ENCODE data around the gene SCN1B.

SCN1B gene

DNA sequence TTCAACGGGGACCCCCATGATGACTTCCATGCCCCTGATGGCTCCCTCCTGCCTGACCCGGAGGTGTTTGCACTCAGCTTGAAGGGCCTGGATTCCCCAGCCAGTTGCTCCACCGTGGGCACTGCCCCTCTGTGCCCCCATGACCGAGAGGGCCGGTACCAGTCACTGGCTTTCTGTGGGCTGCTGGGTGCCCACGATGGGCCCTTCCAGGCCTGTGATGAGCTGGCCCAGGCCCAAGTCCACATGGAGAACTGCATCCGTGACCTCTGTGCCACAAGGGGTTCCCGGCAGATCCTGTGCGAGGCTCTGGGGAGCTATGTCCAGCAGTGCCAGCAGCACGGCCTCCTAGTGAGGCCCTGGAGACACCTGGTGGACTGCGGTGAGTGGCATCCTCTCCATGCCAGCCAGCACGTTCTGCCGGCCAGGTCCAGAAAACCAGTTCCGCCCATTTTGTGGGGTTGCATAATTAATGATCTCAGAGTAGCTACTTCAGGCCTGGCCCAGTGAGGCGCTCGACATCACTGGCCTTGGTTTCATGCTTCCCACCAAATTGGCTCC, 50.4 kb downstream of the SCN1B start:
- no peak overlapping the region for H3K4me3 ChIP-seq (ENCODE audit: low read depth, low read length)
- no peak for DNase-seq (ENCODE audit: low read depth, low spot score)
- TF ChIP-seq, protein P1, sequence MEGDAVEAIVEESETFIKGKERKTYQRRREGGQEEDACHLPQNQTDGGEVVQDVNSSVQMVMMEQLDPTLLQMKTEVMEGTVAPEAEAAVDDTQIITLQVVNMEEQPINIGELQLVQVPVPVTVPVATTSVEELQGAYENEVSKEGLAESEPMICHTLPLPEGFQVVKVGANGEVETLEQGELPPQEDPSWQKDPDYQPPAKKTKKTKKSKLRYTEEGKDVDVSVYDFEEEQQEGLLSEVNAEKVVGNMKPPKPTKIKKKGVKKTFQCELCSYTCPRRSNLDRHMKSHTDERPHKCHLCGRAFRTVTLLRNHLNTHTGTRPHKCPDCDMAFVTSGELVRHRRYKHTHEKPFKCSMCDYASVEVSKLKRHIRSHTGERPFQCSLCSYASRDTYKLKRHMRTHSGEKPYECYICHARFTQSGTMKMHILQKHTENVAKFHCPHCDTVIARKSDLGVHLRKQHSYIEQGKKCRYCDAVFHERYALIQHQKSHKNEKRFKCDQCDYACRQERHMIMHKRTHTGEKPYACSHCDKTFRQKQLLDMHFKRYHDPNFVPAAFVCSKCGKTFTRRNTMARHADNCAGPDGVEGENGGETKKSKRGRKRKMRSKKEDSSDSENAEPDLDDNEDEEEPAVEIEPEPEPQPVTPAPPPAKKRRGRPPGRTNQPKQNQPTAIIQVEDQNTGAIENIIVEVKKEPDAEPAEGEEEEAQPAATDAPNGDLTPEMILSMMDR (IDR thresholded peaks at IDR 0.05; ENCODE audit: low read depth, low read length) = no peak
- in situ Hi-C loops (cut with HindIII; ENCODE audit: low sequenced_read_pairs) = no loop called here

DNA sequence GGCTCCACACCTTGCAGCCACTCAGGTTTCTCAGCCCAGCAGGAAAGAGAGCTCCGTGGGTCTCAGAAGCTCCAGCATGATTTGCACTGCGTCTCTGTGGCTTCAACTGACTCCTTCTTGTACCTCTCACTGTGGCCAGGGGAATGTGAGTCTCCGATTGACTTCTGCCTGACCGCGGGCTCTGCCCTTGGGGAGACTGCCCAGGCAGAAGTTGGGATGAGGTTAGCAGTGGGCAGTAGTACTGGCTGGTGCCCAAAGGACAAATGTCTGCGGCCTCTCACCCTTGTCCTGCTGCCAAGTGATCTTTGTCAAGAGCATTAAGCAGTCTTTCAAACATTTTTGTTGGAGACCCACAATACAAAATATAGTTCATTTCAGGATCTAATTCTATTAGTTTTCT, 50.9 kb downstream of the SCN1B start:
- TF ChIP-seq, protein P1 (IDR thresholded peaks at IDR 0.05; ENCODE audit: low read depth, low read length) = no peak
- DNase-seq (ENCODE audit: low read depth, low spot score) = no peak
- in situ Hi-C loops (cut with HindIII; ENCODE audit: low sequenced_read_pairs) = no loop called here
- H3K4me3 ChIP-seq (ENCODE audit: low read depth, low read length) = no peak overlapping the region

DNA sequence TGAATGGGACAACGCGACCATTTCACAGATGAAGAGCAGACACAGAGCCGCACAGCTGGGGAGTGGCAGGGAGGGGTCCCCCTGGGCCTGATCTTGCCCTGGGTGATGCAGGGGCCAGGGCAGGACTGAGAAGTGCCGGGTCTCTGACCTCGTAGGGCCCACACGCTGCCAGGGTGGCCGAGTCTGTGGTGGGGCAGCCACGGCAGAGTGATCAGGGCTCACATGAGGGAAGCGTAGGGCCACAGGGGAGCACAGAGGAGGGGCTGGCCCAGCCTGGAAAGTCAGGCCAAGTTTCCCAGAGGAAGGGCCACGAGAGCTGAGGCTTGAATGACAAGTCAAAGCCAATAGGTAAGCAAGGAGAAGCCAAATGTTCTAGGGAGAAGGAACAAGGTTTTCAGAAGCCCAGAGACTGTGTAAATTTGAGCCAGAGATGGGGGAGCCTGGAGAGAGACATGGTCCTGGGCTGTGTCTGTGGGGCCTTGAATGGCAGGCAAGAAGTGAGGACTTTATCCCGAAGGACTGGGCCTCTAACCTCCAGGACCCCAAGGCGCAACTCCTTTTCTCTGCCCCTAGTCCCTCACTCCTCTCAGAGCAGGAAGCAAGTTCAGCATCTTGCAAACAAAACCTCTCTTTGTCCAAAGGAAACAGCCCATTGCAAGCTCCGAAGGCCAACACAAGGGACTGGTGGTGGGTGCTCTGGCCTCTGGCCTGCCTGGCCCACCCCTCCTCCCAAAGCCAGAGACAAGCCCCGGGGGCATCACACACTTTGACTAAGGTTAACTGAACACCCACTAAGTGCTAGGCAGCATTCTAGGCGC, 53.6 kb downstream of the SCN1B start:
- no peak for DNase-seq (ENCODE audit: low read depth, low spot score)
- in situ Hi-C loops (cut with HindIII; ENCODE audit: low sequenced_read_pairs) = no loop called here
- TF ChIP-seq, protein P1 (IDR thresholded peaks at IDR 0.05; ENCODE audit: low read depth, low read length) = no peak
- H3K4me3 ChIP-seq (ENCODE audit: low read depth, low read length) = no peak overlapping the region

DNA sequence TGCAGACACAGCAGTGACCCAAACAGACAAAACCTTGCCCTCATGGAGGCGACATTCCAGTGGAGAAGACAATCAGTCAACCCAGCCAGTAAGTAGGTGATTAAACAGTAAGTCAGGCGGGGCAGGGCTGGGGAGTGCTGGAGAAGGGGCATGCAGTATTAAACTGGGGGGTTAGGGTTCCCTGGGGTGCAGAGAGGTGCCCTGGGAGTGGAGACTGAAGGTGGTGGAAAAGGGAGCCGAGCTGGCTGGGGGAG, 54.2 kb downstream of the SCN1B start:
- H3K4me3 ChIP-seq (ENCODE audit: low read depth, low read length) = no peak overlapping the region
- no peak for DNase-seq (ENCODE audit: low read depth, low spot score)
- TF ChIP-seq, protein P1 (IDR thresholded peaks at IDR 0.05; ENCODE audit: low read depth, low read length) = no peak
- in situ Hi-C loops (cut with HindIII; ENCODE audit: low sequenced_read_pairs) = no loop called here

DNA sequence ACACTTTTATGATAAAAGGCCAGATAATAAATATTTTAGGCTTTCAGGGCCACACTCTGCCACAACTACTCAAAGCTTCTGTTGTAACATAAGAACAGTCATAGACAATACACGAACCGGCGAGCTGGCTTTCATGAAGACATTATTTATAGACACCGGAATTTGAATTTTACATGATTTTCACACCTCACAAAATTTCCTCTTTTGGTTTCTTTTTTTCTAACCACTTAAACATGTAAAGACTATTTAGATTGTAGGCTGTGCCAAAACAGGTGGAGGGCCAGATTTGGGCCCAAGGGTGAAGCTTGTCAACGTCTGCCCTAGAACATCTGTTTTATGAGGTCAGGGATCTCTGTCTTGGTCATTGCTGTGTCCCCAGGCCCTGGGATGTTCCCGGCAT, 55.7 kb downstream of the SCN1B start:
- in situ Hi-C loops (cut with HindIII; ENCODE audit: low sequenced_read_pairs) = no loop called here
- TF ChIP-seq, protein P1 (IDR thresholded peaks at IDR 0.05; ENCODE audit: low read depth, low read length) = no peak
- H3K4me3 ChIP-seq (ENCODE audit: low read depth, low read length) = no peak overlapping the region
- DNase-seq (ENCODE audit: low read depth, low spot score) = no peak

DNA sequence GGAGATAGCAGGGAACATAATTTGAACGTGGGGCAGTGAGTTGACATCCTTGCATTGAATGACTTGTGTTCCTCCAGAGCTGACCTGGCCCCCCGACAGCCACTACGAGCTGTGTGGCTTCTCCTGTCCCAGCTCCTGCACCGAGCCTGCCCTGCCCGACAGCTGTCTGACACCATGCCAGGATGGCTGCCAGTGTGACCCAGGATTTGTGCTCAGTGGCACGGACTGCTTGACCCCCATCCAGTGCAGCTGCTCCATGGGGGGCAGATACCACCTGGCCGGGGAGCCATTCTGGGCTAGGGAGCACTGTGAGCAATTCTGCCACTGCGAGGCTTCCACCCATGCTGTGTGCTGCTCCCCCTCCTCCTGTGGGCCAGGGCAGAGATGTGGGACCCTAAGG, 56.2 kb downstream of the SCN1B start:
- no peak overlapping the region for H3K4me3 ChIP-seq (ENCODE audit: low read depth, low read length)
- no peak for DNase-seq (ENCODE audit: low read depth, low spot score)
- in situ Hi-C loops (cut with HindIII; ENCODE audit: low sequenced_read_pairs) = no loop called here
- TF ChIP-seq, protein P1 (IDR thresholded peaks at IDR 0.05; ENCODE audit: low read depth, low read length) = no peak

All from astrocyte of the spinal cord (primary cell).